K562 (cell line): ENCODE results near the gene PHLDB3.

Experiments used
- BRCA1 ChIP-seq, 2 experiments: fragments of 450-650 bp in 1 of 2; sonication (generic) in 1 of 2; formaldehyde crosslinking in 1 of 2; IDR thresholded peaks; 2 replicates each; pipeline versions ENCODE4 v1.5.0 to v1.6.1; 2017 to 2020; ENCODE audit warnings: mild to moderate bottlenecking in 1 of 2, missing genetic modification reagents in 1 of 2
- CBX8 ChIP-seq: fragments of 200-600 bp; sonication (generic); IDR thresholded peaks from 2 replicates; pipeline ENCODE4 v1.6.1; 2012; ENCODE audit warnings: borderline replicate concordance, mixed run types, low read depth, mild to moderate bottlenecking, moderate library complexity, mixed read lengths, low read length, control low read depth, inconsistent platforms; ENCODE audit not compliant: poor library complexity, severe bottlenecking; ENCODE audit errors: extremely low read depth
- DEAF1 ChIP-seq: fragments of 450-650 bp; formaldehyde crosslinking; IDR thresholded peaks from 2 replicates; pipeline ENCODE4 v1.4.0; 2020; ENCODE audit warnings: mild to moderate bottlenecking, moderate library complexity
- EZH2 ChIP-seq: IDR thresholded peaks from 2 replicates; pipeline ENCODE4 v1.6.1; 2012; ENCODE audit warnings: low read depth, mild to moderate bottlenecking, inconsistent platforms, low read length, borderline replicate concordance
- FOS ChIP-seq: IDR thresholded peaks from 3 replicates; pipeline ENCODE4 v1.6.1; 2011; ENCODE audit not compliant: insufficient read length; ENCODE audit errors: extremely low read depth
- HCFC1 ChIP-seq: IDR thresholded peaks from 2 replicates; pipeline ENCODE4 v1.6.1; 2012; ENCODE audit warnings: low read depth, low read length, improper control_type of control experiment
- HDAC1 ChIP-seq, 2 experiments: fragments of 450-650 bp; IDR thresholded peaks; 2 replicates each; pipeline ENCODE4 v1.6.1; 2016 to 2017; ENCODE audit warnings: inconsistent platforms in 1 of 2, mild to moderate bottlenecking in 1 of 2, moderate library complexity in 1 of 2
- KDM1A ChIP-seq, 2 experiments: fragments of 450-650 bp; IDR thresholded peaks; 2 replicates each; pipeline ENCODE4 v1.6.1; 2016; ENCODE audit warnings: mild to moderate bottlenecking in 2 of 2
- MTA1 ChIP-seq: fragments of 450-650 bp; IDR thresholded peaks from 2 replicates; pipeline ENCODE4 v1.6.1; 2017; ENCODE audit warnings: borderline replicate concordance
- SIN3A ChIP-seq, 2 experiments: fragments of 150-350 bp in 1 of 2; IDR thresholded peaks; 2 replicates each; pipeline ENCODE4 v1.6.1; 2011 to 2016; ENCODE audit warnings: borderline replicate concordance in 2 of 2, low read depth in 2 of 2, low read length in 2 of 2, mild to moderate bottlenecking in 2 of 2, moderate library complexity in 2 of 2; ENCODE audit not compliant: control insufficient read depth in 1 of 2
- STAT6 ChIP-seq: sonication (generic); formaldehyde crosslinking; IDR thresholded peaks from 2 replicates; pipeline ENCODE4 v1.8.1; 2023; ENCODE audit warnings: mild to moderate bottlenecking, missing genetic modification reagents
- TCFL5 ChIP-seq: fragments of 250-450 bp; sonication (Bioruptor Pico); conservative IDR thresholded peaks from 2 replicates; pipeline ENCODE4 v1.6.1; 2021; ENCODE audit warnings: mild to moderate bottlenecking, moderate library complexity, matching md5 sums
- TF ChIP-seq, protein P1 (sequence below): sonication (generic); formaldehyde crosslinking; IDR thresholded peaks from 2 replicates; pipeline ENCODE4 v1.8.1; 2023; ENCODE audit warnings: mild to moderate bottlenecking, missing genetic modification reagents

- TF ChIP-seq DEAF1 (CRISPR knock-in tag) (no peak), MTA1 (no peak), HCFC1 (no peak), EZH2 (no peak), FOS (no peak), HDAC1 (IDR thresholded peaks at IDR 0.05) (no peak), SIN3A (IDR thresholded peaks at IDR 0.05; ENCODE audit: borderline replicate concordance in 2 of 2, control insufficient read depth in 1 of 2, low read depth in 2 of 2, low read length in 2 of 2) (no peak), BRCA1 (IDR thresholded peaks at IDR 0.05) (no peak), BRCA1 (CRISPR knock-in tag; IDR thresholded peaks at IDR 0.05) (no peak), TCFL5 (CRISPR knock-in tag) (no peak), KDM1A (IDR thresholded peaks at IDR 0.05) (no peak), STAT6 (CRISPR knock-in tag) (no peak), CBX8 (no peak)
- TF ChIP-seq, protein P1, sequence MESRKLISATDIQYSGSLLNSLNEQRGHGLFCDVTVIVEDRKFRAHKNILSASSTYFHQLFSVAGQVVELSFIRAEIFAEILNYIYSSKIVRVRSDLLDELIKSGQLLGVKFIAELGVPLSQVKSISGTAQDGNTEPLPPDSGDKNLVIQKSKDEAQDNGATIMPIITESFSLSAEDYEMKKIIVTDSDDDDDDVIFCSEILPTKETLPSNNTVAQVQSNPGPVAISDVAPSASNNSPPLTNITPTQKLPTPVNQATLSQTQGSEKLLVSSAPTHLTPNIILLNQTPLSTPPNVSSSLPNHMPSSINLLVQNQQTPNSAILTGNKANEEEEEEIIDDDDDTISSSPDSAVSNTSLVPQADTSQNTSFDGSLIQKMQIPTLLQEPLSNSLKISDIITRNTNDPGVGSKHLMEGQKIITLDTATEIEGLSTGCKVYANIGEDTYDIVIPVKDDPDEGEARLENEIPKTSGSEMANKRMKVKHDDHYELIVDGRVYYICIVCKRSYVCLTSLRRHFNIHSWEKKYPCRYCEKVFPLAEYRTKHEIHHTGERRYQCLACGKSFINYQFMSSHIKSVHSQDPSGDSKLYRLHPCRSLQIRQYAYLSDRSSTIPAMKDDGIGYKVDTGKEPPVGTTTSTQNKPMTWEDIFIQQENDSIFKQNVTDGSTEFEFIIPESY (CRISPR knock-in tag), result no peak
These were observed 66.1 kb downstream of the PHLDB3 start for GRCh38 chr19:43438291-43439031.
